B cell (primary cell): Measurements from ENCODE around the gene ZDHHC22. TPM values are rescaled to one million over a fixed set of nuclear protein-coding genes. Genes with fewer than 3 reads are reported as not detected.

Source experiments
- ATAC-seq: fragments of 200-7000 bp; cut with Tn5 transposase; one replicate; pipeline ENCODE4 v1.10.0; 2021; ENCODE audit warnings: low read depth, mild to moderate bottlenecking, moderate number of reproducible peaks, moderate library complexity
- CTCF ChIA-PET: fragments of 350-600 bp; sonication (Branson Sonifier 250); formaldehyde crosslinking; loops from one replicate; lab custom pipeline; 2021; ENCODE audit warnings: antibody characterized with exemption, inconsistent platforms; lab: Charles Lee
- POLR2A ChIA-PET: fragments of 350-600 bp; sonication (Branson Sonifier 250); formaldehyde crosslinking; loops from one replicate; lab custom pipeline; 2021; ENCODE audit warnings: antibody characterized with exemption; lab: Charles Lee
- DNase-seq: peaks from one replicate; pipeline ENCODE4 v3.0.0; 2013
- H2AFZ ChIP-seq: 2 replicates; pipeline ENCODE4 v1.6.1; 2012; ENCODE audit warnings: mild to moderate bottlenecking, low read depth, low read length; ENCODE audit not compliant: insufficient read depth, poor library complexity, severe bottlenecking
- H3K27ac ChIP-seq, 2 donors: 1 replicate in 1 of 2; 2 replicates in 1 of 2; pipeline ENCODE4 v1.5.1; 2012 to 2013; ENCODE audit warnings: low read length in 2 of 2, mild to moderate bottlenecking in 2 of 2, moderate library complexity in 1 of 2
- H3K27me3 ChIP-seq, 4 experiments: fragments of 200-600 bp in 1 of 4; sonication (generic) in 1 of 4; replicated peaks in 1 of 4; 1 replicate in 2 of 4; 2 replicates in 2 of 4; pipeline versions ENCODE4 v1.6.1 to v1.7.0; 2013 to 2016; ENCODE audit warnings: low read length in 3 of 4, mild to moderate bottlenecking in 2 of 4, mixed read lengths in 1 of 4, moderate library complexity in 1 of 4; ENCODE audit not compliant: insufficient read depth in 4 of 4, control insufficient read depth in 3 of 4; ENCODE audit errors: control extremely low read depth in 1 of 4
- H3K36me3 ChIP-seq, 2 experiments: replicated peaks in 1 of 2; 1 replicate in 1 of 2; 2 replicates in 1 of 2; pipeline versions ENCODE4 v1.6.1 to v1.7.1; 2013; ENCODE audit warnings: low read length in 1 of 2; ENCODE audit not compliant: insufficient read depth in 2 of 2, control insufficient read depth in 1 of 2; ENCODE audit errors: control extremely low read depth in 1 of 2, extremely low read depth in 1 of 2
- H3K4me1 ChIP-seq, 2 donors: fragments of 200-600 bp in 1 of 2; sonication (generic) in 1 of 2; 1 replicate in 1 of 2; 2 replicates in 1 of 2; pipeline versions ENCODE4 v1.5.1 to v1.6.1; 2013 to 2017; ENCODE audit warnings: low read length in 2 of 2; ENCODE audit not compliant: control insufficient read depth in 2 of 2, insufficient read depth in 2 of 2
- H3K4me2 ChIP-seq: replicated peaks from 2 replicates; pipeline ENCODE3; 2012; ENCODE audit warnings: mild to moderate bottlenecking, low read depth, low read length; ENCODE audit not compliant: poor library complexity, severe bottlenecking
- H3K4me3 ChIP-seq, 5 experiments: fragments of 200-600 bp in 1 of 5; sonication (generic) in 1 of 5; 1 replicate in 3 of 5; 2 replicates in 2 of 5; pipeline versions ENCODE4 v1.5.1 to v1.7.0; 2011 to 2016; ENCODE audit warnings: low read length in 4 of 5, mild to moderate bottlenecking in 4 of 5, low read depth in 2 of 5, control low read depth in 1 of 5, moderate library complexity in 1 of 5; ENCODE audit not compliant: insufficient read depth in 1 of 5; ENCODE audit errors: control extremely low read depth in 1 of 5, extremely low read depth in 1 of 5
- H3K79me2 ChIP-seq: fragments of 200-600 bp; sonication (generic); one replicate; pipeline ENCODE4 v1.6.0; 2016; ENCODE audit warnings: low read length; ENCODE audit not compliant: control insufficient read depth, insufficient read depth
- H3K9ac ChIP-seq: fragments of 200-600 bp; sonication (generic); 2 replicates; pipeline ENCODE4 v1.6.1; 2017; ENCODE audit warnings: mild to moderate bottlenecking, low read length, moderate library complexity
- H3K9me3 ChIP-seq, 3 donors: one replicate each; pipeline versions ENCODE4 v1.6.1 to v1.7.1; 2013; ENCODE audit warnings: low read length in 2 of 3; ENCODE audit not compliant: control insufficient read depth in 2 of 3, insufficient read depth in 1 of 3; ENCODE audit errors: control extremely low read depth in 1 of 3
- H4K20me1 ChIP-seq: 2 replicates; pipeline ENCODE4 v1.6.0; 2012; ENCODE audit warnings: mild to moderate bottlenecking, low read length; ENCODE audit not compliant: insufficient read depth, control insufficient read depth, poor library complexity, severe bottlenecking
- H3K27ac Mint-ChIP-seq: one replicate; pipeline ENCODE4 v1.8.0; 2021; ENCODE audit warnings: mixed read lengths
- H3K27me3 Mint-ChIP-seq: one replicate; pipeline ENCODE4 v1.8.0; 2021; ENCODE audit warnings: mixed read lengths
- H3K4me1 Mint-ChIP-seq: one replicate; pipeline ENCODE4 v1.8.0; 2021; ENCODE audit warnings: mixed read lengths
- H3K4me3 Mint-ChIP-seq: one replicate; pipeline ENCODE4 v1.8.0; 2021; ENCODE audit warnings: mixed read lengths
- H3K9me3 Mint-ChIP-seq: one replicate; pipeline ENCODE4 v1.8.0; 2022; ENCODE audit warnings: mixed read lengths; ENCODE audit not compliant: insufficient read depth
- CTCF ChIP-seq: fragments of 200-600 bp; IDR thresholded peaks from one replicate; pipeline ENCODE4 v1.8.0; 2022; ENCODE audit warnings: antibody characterized with exemption, mild to moderate bottlenecking
- EZH2 ChIP-seq: IDR thresholded peaks from 2 replicates; pipeline ENCODE4 v1.6.1; 2012; ENCODE audit warnings: borderline replicate concordance, low read depth, mild to moderate bottlenecking, moderate library complexity, low read length; ENCODE audit not compliant: insufficient read depth, poor library complexity, severe bottlenecking
- WGBS: methylation state at CpG from one replicate; pipeline ENCODE4 v1.1.5; 2013; ENCODE audit warnings: missing lambda C conversion rate; ENCODE audit not compliant: insufficient coverage; 5-methylcytosine and 5-hydroxymethylcytosine counted together
- intact Hi-C: fragments of 100-400 bp; cut with micrococcal nuclease; formaldehyde crosslinking; loops from one replicate; pipeline ENCODE4 v1.10.0; 2022
- polyA plus RNA-seq: library from polyadenylated mRNA; depleted of rRNA; stranded (reverse); fragments of >200 nt; gene quantifications from 2 replicates; pipeline ENCODE4 v1.2.3, GENCODE V29; 2012
- total RNA-seq, 2 donors: library from RNA; stranded (reverse); fragments of 120-200 nt in 1 of 2; gene quantifications; 1 replicate in 1 of 2; 2 replicates in 1 of 2; pipeline versions ENCODE4 v1.2.3 to v1.2.4, GENCODE V29; 2013 to 2022

ZDHHC22 gene
- total and polyA plus RNA-seq, 2 donors (not counting 1 experiment from before 2014, with no cell fraction given): not detected

- H2AFZ ChIP-seq: no peak overlapping the region
- H4K20me1 ChIP-seq: no peaks in the 10 kb centered on the region
- H3K4me1 Mint-ChIP-seq: no peaks in the 10 kb centered on the region
- ChIA-PET POLR2A (no interaction called here), CTCF (no interaction called here)
- DNase-seq (no peak), ATAC-seq (no peak)
- peaks cover 58% of the 10 kb centered on the region for H3K27me3 Mint-ChIP-seq
- no peaks in the 10 kb centered on the region for H3K4me1 ChIP-seq
- no peak overlapping the region for H3K4me3 Mint-ChIP-seq
- no peak overlapping the region for H3K27ac ChIP-seq
- TF ChIP-seq EZH2: no peak
- no peak for TF ChIP-seq CTCF
- intact Hi-C loops: no loop called here
- WGBS: 25% methylated on average over 11 of the region's 18 CpGs
- H3K27ac Mint-ChIP-seq: no peak overlapping the region
- H3K9me3 ChIP-seq: peaks cover 0 to 3% (median 0%) of the 10 kb centered on the region in 3 donors
- H3K36me3 ChIP-seq: no peaks in the 10 kb centered on the region
- no peak overlapping the region for H3K9ac ChIP-seq
- H3K9me3 Mint-ChIP-seq: no peaks in the 10 kb centered on the region
- no peak overlapping the region for H3K4me3 ChIP-seq
- no peaks in the 10 kb centered on the region for H3K79me2 ChIP-seq
- no peak overlapping the region for H3K4me2 ChIP-seq
- peaks cover 0 to 33% (median 5%) of the 10 kb centered on the region in 4 experiments for H3K27me3 ChIP-seq
Measured at GRCh38 chr14:77158175-77158881, 16.7 kb upstream of the ZDHHC22 start.

GRCh38 chr14:77157740-77158139 is 16.1 kb upstream of the ZDHHC22 start:
- Histone ChIP-seq H3K27ac (no peak overlapping the region), H3K79me2 (no peaks in the 10 kb centered on the region), H2AFZ (no peak overlapping the region), H3K9ac (no peak overlapping the region), H3K4me2 (no peak overlapping the region), H3K36me3 (no peaks in the 10 kb centered on the region), H3K4me3 (no peak overlapping the region), H3K4me1 (no peaks in the 10 kb centered on the region), H3K9me3 (peaks cover 0 to 3% (median 0%) of the 10 kb centered on the region in 3 donors), H4K20me1 (no peaks in the 10 kb centered on the region), H3K27me3 (peaks cover 0 to 35% (median 3%) of the 10 kb centered on the region in 4 experiments)
- Mint-ChIP-seq H3K9me3 (no peaks in the 10 kb centered on the region), H3K27me3 (peaks cover 60% of the 10 kb centered on the region), H3K4me1 (no peaks in the 10 kb centered on the region), H3K27ac (no peak overlapping the region), H3K4me3 (no peak overlapping the region)
- WGBS: 59% methylated on average over 11 of the region's 11 CpGs
- ChIA-PET POLR2A (no interaction called here), CTCF (no interaction called here)
- ATAC-seq (no peak), DNase-seq (no peak)
- intact Hi-C loops: no loop called here
- TF ChIP-seq CTCF (no peak), EZH2 (no peak)
